ENCODE data around the gene CLIC6. TPM values are rescaled to one million over a fixed set of nuclear protein-coding genes. Genes with fewer than 3 reads are reported as not detected.

The CLIC6 gene
- total and polyA plus RNA-seq, 9 of the 15 experiments (the other 6 are each of a cell fraction or from before 2014, with no cell fraction given): not detected

- no peak for TF ChIP-seq SREBF2 (CRISPR knock-in tag; IDR thresholded peaks at IDR 0.05)
- peak; percentile 46; the same call in 1 of the 2 replicates for TF ChIP-seq CTBP1 (IDR thresholded peaks at IDR 0.05; ENCODE audit: borderline replicate concordance)
These were observed 86.2 kb downstream of the CLIC6 start (continued) for GRCh38 chr21:34754690-34755647.

GRCh38 chr21:34761758-34762330, 93.0 kb downstream of the CLIC6 start:
- DNase-seq (ENCODE audit: extremely low read depth in 1 of 4, low spot score in 3 of 4): no peak
- Histone ChIP-seq H3K4me1 (replicated peaks in 1 of 2; ENCODE audit: control insufficient read depth in 2 of 2, insufficient read depth in 2 of 2, low read length in 2 of 2) (no peaks in the 10 kb centered on the region), H3K79me2 (ENCODE audit: control insufficient read depth, insufficient read depth, low read length) (no peaks in the 10 kb centered on the region), H2AFZ (ENCODE audit: low read depth, low read length) (no peak overlapping the region), H3K4me2 (ENCODE audit: insufficient read depth, low read length) (no peak overlapping the region), H3K27me3 (ENCODE audit: control insufficient read depth in 2 of 2, insufficient read depth in 2 of 2, low read length in 2 of 2) (peaks cover 0 to 23% of the 10 kb centered on the region in 2 experiments; a peak in 3 of 5 replicates), H3K9me3 (replicated peaks; ENCODE audit: control insufficient read depth, insufficient read depth, low read depth, low read length) (peaks cover 7% of the 10 kb centered on the region; the same call in 1 of the 2 replicates), H3K9me1 (ENCODE audit: control insufficient read depth, insufficient read depth, low read length) (no peaks in the 10 kb centered on the region), H3K9ac (ENCODE audit: insufficient read depth in 1 of 2, low read depth in 2 of 2, low read length in 2 of 2) (no peak overlapping the region), H3K4me3 (no peak overlapping the region), H3K36me3 (ENCODE audit: control insufficient read depth, insufficient read depth, low read length) (no peaks in the 10 kb centered on the region), H3K27ac (ENCODE audit: extremely low read depth, low read depth, low read length) (no peak overlapping the region), H4K20me1 (replicated peaks; ENCODE audit: control insufficient read depth, insufficient read depth, low read length) (no peaks in the 10 kb centered on the region)
- intact Hi-C loops (cut with micrococcal nuclease): no loop called here
- CTCF ChIA-PET (ENCODE audit: low intra/inter-chr PET ratio): no interaction called here
- no TSS peak for BruUV-seq (replicated peaks)
- POLR2A ChIA-PET: interaction anchor here (0.6 to 1.0 kb wide), 4 partner anchors 85 to 223 kb away, joined by 3 to 7 read pairs (median 4); no protein-coding TSS in a partner anchor
- in situ Hi-C loops (cut with MboI): no loop called here
- ATAC-seq: no peak
- FAIRE-seq: no peak
- WGBS (ENCODE audit: insufficient coverage, low coverage, missing lambda C conversion rate): 7% methylated on average over 2 of the region's 2 CpGs
- TF ChIP-seq ZNF316 (IDR thresholded peaks at IDR 0.05) (peak; percentile 42), ARID3B (CRISPR knock-in tag; IDR thresholded peaks at IDR 0.05; ENCODE audit: borderline replicate concordance) (no peak)
